ENCODE results near the gene TPPP3. TPM values are rescaled to one million over a fixed set of nuclear protein-coding genes. Genes with fewer than 3 reads are reported as not detected.

TPPP3 gene
- total RNA-seq, 1 donor, result 0.99 TPM

DNA sequence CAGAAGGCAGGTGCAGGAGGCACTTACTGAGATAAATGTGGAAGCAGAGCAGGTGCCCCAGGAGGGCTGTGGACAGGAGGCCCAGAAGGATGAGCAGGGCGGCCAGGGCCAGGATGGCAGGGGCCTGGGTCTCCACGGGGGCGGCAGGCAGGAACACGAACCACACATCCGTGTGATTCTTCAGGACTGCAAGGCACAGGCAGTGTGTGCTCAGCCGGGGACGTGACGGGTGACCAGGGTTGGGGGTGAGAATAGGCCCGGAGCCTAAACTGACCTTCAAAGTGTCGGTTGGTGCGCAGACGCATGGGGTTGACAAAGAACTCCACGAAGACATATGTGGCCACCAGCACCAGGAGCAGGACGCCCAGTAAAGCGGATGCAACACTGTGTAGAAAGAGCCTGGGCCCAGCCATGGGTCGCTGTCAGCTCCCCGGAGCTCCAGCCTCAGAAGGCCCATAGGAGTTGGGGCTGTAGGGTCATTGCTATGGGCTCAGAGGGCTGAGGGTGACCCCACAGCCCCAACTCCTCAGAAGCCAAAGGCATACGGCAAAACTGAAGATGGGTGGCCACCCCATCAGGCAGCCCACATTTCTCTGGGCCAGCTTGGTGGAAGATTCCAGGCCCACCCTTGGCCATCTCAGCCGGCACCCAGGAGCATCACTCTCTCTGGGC is 5.4 kb upstream of the TPPP3 start:
- no peak for DNase-seq (ENCODE audit: low read depth)
- TF ChIP-seq, protein P1, sequence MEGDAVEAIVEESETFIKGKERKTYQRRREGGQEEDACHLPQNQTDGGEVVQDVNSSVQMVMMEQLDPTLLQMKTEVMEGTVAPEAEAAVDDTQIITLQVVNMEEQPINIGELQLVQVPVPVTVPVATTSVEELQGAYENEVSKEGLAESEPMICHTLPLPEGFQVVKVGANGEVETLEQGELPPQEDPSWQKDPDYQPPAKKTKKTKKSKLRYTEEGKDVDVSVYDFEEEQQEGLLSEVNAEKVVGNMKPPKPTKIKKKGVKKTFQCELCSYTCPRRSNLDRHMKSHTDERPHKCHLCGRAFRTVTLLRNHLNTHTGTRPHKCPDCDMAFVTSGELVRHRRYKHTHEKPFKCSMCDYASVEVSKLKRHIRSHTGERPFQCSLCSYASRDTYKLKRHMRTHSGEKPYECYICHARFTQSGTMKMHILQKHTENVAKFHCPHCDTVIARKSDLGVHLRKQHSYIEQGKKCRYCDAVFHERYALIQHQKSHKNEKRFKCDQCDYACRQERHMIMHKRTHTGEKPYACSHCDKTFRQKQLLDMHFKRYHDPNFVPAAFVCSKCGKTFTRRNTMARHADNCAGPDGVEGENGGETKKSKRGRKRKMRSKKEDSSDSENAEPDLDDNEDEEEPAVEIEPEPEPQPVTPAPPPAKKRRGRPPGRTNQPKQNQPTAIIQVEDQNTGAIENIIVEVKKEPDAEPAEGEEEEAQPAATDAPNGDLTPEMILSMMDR (IDR thresholded peaks at IDR 0.05; ENCODE audit: insufficient read depth, low read length), result no peak
- H3K4me3 ChIP-seq (ENCODE audit: low read depth, low read length), result no peak overlapping the region

DNA sequence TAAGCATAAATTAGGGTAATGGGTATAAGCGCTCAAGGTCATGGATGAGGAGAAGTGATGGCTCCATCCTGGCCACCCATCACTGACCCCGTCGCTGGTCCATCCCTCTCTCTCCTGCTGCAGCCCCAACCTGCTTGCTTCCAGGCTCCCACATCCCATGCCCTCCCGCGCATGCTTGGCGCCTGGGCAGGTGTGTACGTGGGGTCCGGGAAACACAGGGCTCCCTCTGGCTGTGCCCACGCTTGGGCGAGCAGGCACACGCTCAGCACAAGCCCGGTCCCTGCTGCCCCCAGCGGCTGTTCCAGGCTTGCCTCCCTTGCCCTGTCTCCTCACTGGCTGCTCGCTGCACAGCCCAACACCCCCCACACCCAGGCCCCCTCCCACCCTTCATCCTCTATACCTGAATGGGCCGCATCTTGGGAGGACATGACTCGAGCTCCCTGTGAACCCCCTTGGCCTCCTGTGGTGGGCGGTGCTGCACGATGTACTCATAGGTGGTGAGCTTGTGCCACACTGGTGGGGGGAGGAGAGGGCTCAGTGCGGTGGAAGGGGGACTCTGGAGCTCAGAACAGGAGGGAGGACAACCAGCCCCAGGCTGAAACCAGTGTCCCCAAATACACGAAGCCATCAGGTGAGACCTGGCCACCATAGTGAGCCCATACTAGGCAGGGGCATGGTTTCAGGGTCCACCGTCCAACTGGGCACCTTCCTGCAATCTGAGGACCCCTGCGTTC is 4.7 kb upstream of the TPPP3 start:
- no peak overlapping the region for H3K4me3 ChIP-seq (ENCODE audit: low read depth, low read length)
- TF ChIP-seq, protein P1 (IDR thresholded peaks at IDR 0.05; ENCODE audit: insufficient read depth, low read length), result no peak
- DNase-seq (ENCODE audit: low read depth), result no peak

DNA sequence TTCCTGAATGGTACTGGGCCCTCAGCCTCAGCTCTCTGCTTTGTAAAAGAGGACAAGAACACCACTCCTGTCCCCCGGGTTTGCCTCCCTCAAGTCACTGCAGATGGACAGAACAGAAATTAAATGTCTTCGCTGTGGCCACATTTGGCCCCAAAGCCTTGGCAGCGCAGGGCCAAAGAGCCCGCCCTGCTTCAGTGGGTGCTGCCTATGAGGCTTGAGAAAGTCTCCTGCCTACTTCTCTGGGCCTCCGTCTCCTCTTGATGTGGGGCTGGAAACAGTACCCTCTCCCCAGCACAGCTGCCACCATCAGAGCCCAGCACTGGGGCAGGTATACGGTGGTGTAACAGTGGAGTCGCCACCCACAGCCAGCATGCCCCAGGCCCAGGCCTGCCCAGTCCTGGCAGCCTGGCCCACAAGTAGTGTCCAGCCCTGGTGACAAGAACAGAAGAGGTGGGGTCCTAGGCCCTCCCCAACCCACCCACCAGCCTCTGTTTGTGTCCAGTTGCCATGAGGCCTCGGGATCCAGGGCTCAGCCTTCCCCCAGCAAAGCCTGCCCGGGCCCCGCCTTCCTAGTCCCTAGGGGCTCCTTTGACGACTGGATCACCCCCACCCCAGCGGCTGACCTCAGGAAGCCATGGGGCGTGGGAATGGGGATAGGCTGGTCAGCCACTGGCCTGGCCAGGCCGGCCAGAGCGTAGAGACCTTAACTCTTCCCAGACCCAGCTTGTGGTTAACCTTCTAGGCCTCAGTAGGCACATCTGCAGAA is 3.9 kb upstream of the TPPP3 start:
- DNase-seq (ENCODE audit: low read depth), result no peak
- TF ChIP-seq, protein P1 (IDR thresholded peaks at IDR 0.05; ENCODE audit: insufficient read depth, low read length), result no peak
- no peak overlapping the region for H3K4me3 ChIP-seq (ENCODE audit: low read depth, low read length)

DNA sequence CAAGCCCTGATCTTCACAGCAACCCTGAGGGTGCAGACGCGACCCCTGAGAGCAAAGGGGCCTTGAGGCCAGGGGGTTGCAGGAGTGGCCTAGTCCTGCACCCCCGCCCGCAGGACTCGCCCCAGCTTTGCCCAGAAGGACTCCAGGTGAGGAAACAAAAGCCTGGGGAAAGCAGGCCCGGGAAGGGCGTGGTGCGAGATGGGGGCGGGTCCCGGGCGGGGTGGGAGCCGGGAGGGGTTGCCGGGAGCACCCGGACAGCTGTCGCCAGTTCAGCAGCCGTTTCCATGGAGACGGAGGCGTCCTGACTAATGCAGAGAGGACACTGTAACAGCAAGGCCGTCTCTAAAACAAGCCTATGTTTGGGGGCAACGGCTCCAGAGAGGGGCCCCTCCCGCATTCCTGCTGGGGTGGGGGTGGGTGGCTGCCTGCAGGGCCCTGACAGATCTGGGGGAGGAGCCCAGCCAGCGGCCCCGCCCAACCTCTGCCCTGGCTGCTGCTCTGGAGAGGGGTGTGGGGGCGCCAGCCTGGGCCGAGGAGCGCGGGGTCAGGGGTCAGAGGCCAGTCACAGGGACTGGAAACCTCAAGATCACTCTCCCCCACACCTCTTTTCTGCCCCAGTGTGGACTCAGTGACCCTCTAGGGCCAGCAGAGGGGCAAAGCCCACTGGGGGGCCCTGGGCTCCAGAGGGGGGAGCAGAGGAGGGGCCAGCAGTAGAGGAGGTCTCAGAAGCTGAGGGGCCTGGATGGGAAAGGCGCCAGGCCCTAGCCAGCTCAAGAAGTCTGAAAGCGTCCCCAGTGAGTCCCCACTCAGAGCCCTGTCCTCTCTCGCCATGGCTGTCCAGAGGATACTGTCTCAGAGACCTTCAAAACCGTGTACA is 3.1 kb upstream of the TPPP3 start:
- no peak overlapping the region for H3K4me3 ChIP-seq (ENCODE audit: low read depth, low read length)
- peak; percentile 50 for DNase-seq (ENCODE audit: low read depth)
- TF ChIP-seq, protein P1 (IDR thresholded peaks at IDR 0.05; ENCODE audit: insufficient read depth, low read length), result no peak

DNA sequence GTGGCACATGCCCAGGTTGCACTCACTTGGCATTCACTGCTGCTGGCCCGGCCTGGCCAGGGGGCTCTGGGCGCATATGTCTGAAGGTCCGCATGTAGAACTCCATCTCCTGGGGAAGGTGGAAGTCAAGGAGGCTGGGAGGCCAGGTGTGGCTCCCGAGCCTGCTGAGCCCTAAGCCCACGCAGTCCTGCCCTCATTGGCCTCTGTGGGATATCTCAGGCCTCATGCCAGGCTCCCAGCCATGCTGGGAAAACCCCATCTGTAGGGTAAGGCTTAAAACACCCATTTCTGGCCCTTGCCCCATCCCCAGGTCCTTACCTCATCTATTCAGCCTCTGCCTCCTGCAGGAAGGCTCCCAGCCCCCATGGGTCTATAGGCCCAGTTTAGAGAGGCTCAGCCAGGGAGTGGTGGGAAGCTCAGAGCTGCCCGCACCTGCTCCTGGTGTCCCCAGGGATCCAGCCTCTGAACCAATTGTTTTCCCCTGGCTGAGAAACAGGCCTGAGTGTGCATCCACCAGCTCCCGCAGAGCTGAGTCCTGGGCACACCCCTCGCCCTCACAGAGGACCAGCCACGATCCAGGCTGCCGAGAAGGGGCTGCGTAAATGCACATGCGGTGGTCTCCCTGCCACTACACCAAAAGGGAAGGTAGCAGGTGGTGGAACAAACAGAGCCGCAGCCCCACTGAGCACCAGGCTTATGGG is 2.3 kb upstream of the TPPP3 start:
- DNase-seq (ENCODE audit: low read depth), result no peak
- TF ChIP-seq, protein P1 (IDR thresholded peaks at IDR 0.05; ENCODE audit: insufficient read depth, low read length), result no peak
- no peak overlapping the region for H3K4me3 ChIP-seq (ENCODE audit: low read depth, low read length)

DNA sequence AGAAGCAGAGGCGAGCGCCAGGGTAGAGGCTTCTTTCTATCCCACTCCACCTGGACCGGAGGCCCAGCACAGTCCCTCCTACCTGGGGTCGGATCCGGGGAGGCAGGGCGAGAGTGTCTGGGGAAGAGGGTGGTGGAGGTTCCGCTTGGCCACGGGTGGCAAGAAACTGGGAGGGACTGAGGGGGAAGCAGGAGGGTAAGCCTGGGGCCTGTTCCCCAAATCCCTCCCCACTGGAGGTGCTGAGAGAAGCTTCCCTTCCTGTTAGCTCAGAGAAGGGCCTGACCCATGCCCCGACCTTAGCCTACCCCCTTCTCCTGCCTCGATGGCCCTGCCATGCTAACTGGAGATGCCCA is 1.8 kb upstream of the TPPP3 start:
- DNase-seq (ENCODE audit: low read depth), result no peak
- no peak overlapping the region for H3K4me3 ChIP-seq (ENCODE audit: low read depth, low read length)
- TF ChIP-seq, protein P1 (IDR thresholded peaks at IDR 0.05; ENCODE audit: insufficient read depth, low read length), result no peak
